ENCODE measurements around the gene THY1.

THY1 gene

DNA sequence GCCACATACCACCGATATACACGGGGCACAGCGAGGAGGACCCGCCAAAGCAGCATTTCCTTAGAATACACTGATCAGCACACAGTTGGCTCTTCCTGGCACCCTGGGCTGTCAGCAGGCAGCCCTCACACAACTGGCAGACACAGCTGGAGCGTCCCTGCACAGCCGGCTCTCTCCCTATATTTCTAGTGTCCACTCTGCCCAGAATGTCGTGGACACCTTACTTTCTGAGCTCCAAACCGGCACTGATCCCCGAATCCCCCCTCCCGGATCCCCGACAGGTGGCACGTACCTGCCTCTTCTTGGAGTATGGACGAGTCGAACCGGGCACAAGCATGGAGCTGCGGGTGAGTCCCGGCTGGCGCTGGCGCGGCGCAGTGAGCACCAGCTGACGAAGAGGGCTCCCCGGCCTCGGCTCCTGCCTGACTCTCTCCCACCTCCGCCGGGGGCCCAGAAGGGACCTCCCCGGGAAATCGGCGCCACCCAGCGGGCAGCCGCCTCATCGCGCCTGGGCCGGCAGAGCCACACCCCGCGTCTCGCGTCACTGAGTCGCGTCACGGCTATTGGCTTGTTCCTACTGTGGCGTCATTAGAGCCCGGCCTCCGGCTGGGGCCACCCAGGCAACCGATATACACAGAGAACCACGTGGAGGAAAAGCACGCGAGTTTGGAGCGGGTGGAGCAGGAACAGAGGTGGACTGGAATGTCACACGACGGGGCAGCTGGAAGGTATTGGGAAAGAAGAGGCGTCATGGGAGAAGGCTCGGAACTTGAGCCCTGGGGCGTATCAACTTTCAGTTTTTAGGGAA, 41.6 kb downstream of the THY1 start, which contains the start of gene USP2:
TSS of gene USP2 (minus strand) at position 510 of the 808 bp plus-strand sequence. CDS start 8,210 bp downstream, outside the sequence.
- peak; percentile 96 for DNase-seq (ENCODE audit: low read depth)
- H3K4me3 ChIP-seq (ENCODE audit: low read depth, low read length) = peak within 1 kb of the TSS; percentile 64
- TF ChIP-seq MYC (IDR thresholded peaks at IDR 0.05; ENCODE audit: low read depth, low read length) (peak; percentile 97), POLR2A (IDR thresholded peaks at IDR 0.05; ENCODE audit: extremely low read depth, insufficient read length) (no peak)
- TF ChIP-seq, protein P1, sequence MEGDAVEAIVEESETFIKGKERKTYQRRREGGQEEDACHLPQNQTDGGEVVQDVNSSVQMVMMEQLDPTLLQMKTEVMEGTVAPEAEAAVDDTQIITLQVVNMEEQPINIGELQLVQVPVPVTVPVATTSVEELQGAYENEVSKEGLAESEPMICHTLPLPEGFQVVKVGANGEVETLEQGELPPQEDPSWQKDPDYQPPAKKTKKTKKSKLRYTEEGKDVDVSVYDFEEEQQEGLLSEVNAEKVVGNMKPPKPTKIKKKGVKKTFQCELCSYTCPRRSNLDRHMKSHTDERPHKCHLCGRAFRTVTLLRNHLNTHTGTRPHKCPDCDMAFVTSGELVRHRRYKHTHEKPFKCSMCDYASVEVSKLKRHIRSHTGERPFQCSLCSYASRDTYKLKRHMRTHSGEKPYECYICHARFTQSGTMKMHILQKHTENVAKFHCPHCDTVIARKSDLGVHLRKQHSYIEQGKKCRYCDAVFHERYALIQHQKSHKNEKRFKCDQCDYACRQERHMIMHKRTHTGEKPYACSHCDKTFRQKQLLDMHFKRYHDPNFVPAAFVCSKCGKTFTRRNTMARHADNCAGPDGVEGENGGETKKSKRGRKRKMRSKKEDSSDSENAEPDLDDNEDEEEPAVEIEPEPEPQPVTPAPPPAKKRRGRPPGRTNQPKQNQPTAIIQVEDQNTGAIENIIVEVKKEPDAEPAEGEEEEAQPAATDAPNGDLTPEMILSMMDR (IDR thresholded peaks at IDR 0.05; ENCODE audit: low read depth, low read length) = peak; percentile 81
- TF ChIP-seq, protein P2, sequence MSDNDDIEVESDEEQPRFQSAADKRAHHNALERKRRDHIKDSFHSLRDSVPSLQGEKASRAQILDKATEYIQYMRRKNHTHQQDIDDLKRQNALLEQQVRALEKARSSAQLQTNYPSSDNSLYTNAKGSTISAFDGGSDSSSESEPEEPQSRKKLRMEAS (IDR thresholded peaks at IDR 0.05; ENCODE audit: low read depth, low read length) = peak; percentile 100

DNA sequence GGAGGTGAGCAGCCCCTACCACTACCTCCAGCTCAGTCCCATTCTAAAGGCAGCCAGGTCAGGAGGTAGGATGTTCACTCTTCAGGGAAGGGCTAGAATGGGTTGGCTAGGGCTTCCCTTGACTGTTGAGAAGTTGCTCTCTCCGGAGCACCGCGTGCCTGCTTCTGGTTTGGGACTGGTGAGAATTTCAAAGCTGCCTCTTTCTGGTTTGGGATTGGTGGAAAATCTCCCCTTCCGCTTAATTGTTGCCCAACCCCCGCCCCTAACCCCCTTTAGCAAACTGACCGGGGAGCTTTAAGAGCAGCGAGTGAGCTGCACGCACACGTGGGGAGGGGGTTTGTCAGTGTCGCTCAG, 42.2 kb downstream of the THY1 start:
- TF ChIP-seq, protein P2 (IDR thresholded peaks at IDR 0.05; ENCODE audit: low read depth, low read length) = no peak
- TF ChIP-seq, protein P1 (IDR thresholded peaks at IDR 0.05; ENCODE audit: low read depth, low read length) = no peak
- TF ChIP-seq POLR2A (IDR thresholded peaks at IDR 0.05; ENCODE audit: extremely low read depth, insufficient read length) (no peak), MYC (IDR thresholded peaks at IDR 0.05; ENCODE audit: low read depth, low read length) (no peak)
- peak; percentile 50 for DNase-seq (ENCODE audit: low read depth)
- peak overlapping the region; percentile 54 for H3K4me3 ChIP-seq (ENCODE audit: low read depth, low read length)

DNA sequence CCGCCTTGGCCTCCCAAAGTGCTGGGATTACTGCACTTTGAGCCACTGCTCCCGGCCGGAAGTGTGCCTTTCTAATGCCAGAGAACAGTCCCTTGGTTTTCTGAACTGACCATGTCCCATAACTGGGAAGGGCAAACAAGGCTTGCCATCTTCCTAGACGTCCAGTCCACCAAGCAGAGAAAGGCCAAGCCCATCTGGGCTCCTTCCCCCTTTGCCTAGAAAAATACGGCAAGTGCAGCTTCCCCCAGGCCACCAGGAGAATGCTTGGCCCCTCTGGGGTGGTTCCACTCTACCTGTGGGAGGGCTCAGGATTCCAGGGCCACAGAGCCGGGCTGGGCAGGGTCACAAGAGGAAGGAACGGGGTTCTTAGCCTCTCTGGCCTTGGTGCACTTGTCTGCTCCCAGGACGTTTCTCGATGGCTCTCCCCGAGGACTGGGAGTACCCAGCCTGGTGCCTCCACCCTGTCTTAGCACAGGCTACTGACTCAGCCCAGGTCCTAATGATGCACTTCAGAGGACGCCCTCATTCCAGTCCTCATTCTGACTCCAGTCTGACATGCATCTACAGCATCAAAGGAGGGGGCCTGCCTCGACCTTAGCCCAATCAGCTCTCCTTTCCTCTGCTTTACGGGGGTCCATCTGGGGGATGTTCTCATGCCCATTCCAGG, 42.7 kb downstream of the THY1 start:
- peak overlapping the region; percentile 54 for H3K4me3 ChIP-seq (ENCODE audit: low read depth, low read length)
- no peak for DNase-seq (ENCODE audit: low read depth)
- TF ChIP-seq, protein P1 (IDR thresholded peaks at IDR 0.05; ENCODE audit: low read depth, low read length) = no peak
- TF ChIP-seq, protein P2 (IDR thresholded peaks at IDR 0.05; ENCODE audit: low read depth, low read length) = no peak
- TF ChIP-seq MYC (IDR thresholded peaks at IDR 0.05; ENCODE audit: low read depth, low read length) (no peak), POLR2A (IDR thresholded peaks at IDR 0.05; ENCODE audit: extremely low read depth, insufficient read length) (no peak)

DNA sequence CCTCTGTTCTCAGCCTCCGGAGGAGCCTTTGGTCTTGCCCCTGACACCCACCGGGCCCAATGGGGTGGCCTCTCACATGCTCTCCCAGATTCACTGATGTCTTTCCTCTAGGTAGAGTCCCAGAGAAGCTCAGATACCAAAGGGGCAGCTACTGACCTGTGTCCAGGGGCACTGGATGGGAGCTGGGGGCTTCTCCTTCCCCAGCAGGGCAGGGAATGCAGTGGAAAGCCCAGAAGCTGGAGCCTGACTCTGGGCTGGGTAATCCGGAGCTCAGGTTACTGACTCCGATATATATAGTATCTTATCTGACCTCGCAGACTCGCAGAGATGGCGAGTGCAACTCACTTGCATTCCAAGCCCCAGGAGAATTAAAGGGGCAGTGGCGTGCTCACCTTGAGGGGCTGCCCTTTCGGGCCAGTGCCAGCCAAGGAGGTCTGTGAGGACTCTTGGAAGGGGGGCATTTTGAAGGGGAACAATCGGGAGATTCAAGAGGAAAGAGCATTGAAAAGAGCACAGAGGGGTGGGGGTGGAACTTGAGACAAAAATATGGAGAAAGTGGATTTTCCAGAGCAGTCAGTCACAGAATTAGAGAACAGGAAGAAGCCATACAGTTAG, 44.0 kb downstream of the THY1 start:
- H3K4me3 ChIP-seq (ENCODE audit: low read depth, low read length) = no peak overlapping the region
- TF ChIP-seq, protein P2 (IDR thresholded peaks at IDR 0.05; ENCODE audit: low read depth, low read length) = no peak
- TF ChIP-seq MYC (IDR thresholded peaks at IDR 0.05; ENCODE audit: low read depth, low read length) (no peak), POLR2A (IDR thresholded peaks at IDR 0.05; ENCODE audit: extremely low read depth, insufficient read length) (no peak)
- TF ChIP-seq, protein P1 (IDR thresholded peaks at IDR 0.05; ENCODE audit: low read depth, low read length) = no peak
- no peak for DNase-seq (ENCODE audit: low read depth)

DNA sequence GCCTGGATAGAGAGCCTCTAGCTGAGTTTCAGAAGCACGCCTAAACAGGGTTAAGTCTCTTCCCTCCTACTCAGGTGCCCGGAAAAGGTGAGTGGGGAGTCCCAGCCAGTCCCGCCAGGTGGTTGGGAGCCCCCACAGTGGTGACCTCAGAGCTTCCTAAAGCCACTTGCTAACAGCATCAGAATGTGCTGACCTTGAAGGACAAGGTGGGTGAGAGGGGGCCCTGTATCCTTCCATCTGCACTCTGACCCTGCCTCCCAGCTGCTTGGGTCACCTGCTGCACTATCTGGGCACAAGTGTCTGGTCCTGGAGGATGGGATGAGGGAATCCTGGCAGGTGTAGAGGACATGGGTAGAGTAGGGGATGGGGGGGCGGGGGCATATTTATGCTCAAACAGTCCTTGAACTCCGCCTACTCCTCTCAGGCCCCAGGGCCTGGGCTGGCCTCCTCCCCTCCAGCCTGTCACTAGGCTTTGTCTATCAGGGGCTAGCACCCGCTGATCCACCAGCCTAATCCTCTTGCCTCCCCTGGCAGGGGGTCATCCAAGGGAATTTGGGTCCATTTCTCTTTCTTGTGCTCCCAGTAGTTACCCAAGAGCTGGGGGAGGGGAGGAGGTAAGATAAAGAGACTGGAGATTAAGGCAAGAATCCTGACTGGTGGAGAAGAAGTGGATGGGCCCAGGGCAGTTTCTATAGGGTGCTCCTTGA, 44.9 kb downstream of the THY1 start:
- no peak for DNase-seq (ENCODE audit: low read depth)
- TF ChIP-seq, protein P2 (IDR thresholded peaks at IDR 0.05; ENCODE audit: low read depth, low read length) = no peak
- TF ChIP-seq MYC (IDR thresholded peaks at IDR 0.05; ENCODE audit: low read depth, low read length) (no peak), POLR2A (IDR thresholded peaks at IDR 0.05; ENCODE audit: extremely low read depth, insufficient read length) (no peak)
- TF ChIP-seq, protein P1 (IDR thresholded peaks at IDR 0.05; ENCODE audit: low read depth, low read length) = no peak
- no peak overlapping the region for H3K4me3 ChIP-seq (ENCODE audit: low read depth, low read length)

Data from NB4 (cell line).